Measurements from ENCODE around the gene DUSP7. TPM values are rescaled to one million over a fixed set of nuclear protein-coding genes. Genes with fewer than 3 reads are reported as not detected.

DUSP7 gene
- total RNA-seq, 1 experiment from 2014 or later: 18.8 TPM

DNA sequence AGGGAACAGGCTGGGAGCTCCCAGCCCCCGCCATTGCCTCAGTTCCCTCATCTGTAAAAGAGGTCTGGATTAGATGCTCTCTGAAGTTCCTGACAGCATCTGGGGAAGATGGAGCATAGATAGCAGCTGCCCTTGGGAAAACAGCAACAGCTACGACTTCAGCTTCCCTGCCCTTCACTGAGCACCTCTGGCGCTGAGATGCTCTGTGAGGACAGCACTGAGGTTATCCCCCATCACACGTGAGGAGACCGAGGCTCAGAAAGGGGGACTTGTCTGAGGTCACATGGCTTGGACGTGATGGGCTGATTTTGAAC, 49.6 kb downstream of the DUSP7 start:
- no peak for ATAC-seq
- Mint-ChIP-seq H3K9me3 (no peaks in the 10 kb centered on the region), H3K36me3 (no peaks in the 10 kb centered on the region), H3K27ac (no peak overlapping the region), H3K27me3 (ENCODE audit: low read depth) (no peaks in the 10 kb centered on the region; the same call in 1 of the 2 replicates), H3K4me1 (peaks cover 43% of the 10 kb centered on the region), H3K4me3 (no peak overlapping the region)
- TF ChIP-seq TEAD4 (CRISPR knock-in tag; IDR thresholded peaks at IDR 0.05): no peak
- TF ChIP-seq SMAD4 (CRISPR knock-in tag; IDR thresholded peaks at IDR 0.05): no peak
- TF ChIP-seq, protein P1, sequence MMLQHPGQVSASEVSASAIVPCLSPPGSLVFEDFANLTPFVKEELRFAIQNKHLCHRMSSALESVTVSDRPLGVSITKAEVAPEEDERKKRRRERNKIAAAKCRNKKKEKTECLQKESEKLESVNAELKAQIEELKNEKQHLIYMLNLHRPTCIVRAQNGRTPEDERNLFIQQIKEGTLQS (CRISPR knock-in tag; conservative IDR thresholded peaks at IDR 0.05): no peak
- TF ChIP-seq, protein P2, sequence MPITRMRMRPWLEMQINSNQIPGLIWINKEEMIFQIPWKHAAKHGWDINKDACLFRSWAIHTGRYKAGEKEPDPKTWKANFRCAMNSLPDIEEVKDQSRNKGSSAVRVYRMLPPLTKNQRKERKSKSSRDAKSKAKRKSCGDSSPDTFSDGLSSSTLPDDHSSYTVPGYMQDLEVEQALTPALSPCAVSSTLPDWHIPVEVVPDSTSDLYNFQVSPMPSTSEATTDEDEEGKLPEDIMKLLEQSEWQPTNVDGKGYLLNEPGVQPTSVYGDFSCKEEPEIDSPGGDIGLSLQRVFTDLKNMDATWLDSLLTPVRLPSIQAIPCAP (CRISPR knock-in tag; IDR thresholded peaks at IDR 0.05): no peak
- TF ChIP-seq, protein P3, sequence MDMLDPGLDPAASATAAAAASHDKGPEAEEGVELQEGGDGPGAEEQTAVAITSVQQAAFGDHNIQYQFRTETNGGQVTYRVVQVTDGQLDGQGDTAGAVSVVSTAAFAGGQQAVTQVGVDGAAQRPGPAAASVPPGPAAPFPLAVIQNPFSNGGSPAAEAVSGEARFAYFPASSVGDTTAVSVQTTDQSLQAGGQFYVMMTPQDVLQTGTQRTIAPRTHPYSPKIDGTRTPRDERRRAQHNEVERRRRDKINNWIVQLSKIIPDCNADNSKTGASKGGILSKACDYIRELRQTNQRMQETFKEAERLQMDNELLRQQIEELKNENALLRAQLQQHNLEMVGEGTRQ (CRISPR knock-in tag; IDR thresholded peaks at IDR 0.05): no peak
- TF ChIP-seq RORB (CRISPR knock-in tag; IDR thresholded peaks at IDR 0.05): no peak
- TF ChIP-seq, protein P4, sequence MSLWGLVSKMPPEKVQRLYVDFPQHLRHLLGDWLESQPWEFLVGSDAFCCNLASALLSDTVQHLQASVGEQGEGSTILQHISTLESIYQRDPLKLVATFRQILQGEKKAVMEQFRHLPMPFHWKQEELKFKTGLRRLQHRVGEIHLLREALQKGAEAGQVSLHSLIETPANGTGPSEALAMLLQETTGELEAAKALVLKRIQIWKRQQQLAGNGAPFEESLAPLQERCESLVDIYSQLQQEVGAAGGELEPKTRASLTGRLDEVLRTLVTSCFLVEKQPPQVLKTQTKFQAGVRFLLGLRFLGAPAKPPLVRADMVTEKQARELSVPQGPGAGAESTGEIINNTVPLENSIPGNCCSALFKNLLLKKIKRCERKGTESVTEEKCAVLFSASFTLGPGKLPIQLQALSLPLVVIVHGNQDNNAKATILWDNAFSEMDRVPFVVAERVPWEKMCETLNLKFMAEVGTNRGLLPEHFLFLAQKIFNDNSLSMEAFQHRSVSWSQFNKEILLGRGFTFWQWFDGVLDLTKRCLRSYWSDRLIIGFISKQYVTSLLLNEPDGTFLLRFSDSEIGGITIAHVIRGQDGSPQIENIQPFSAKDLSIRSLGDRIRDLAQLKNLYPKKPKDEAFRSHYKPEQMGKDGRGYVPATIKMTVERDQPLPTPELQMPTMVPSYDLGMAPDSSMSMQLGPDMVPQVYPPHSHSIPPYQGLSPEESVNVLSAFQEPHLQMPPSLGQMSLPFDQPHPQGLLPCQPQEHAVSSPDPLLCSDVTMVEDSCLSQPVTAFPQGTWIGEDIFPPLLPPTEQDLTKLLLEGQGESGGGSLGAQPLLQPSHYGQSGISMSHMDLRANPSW (CRISPR knock-in tag; conservative IDR thresholded peaks at IDR 0.05; ENCODE audit: low read depth): no peak
- TF ChIP-seq SMAD3 (CRISPR knock-in tag; IDR thresholded peaks at IDR 0.05; ENCODE audit: borderline replicate concordance): no peak
- no peak for TF ChIP-seq FOXP1 (CRISPR knock-in tag; IDR thresholded peaks at IDR 0.05; ENCODE audit: borderline replicate concordance)
- no peak for TF ChIP-seq ATF1 (CRISPR knock-in tag; IDR thresholded peaks at IDR 0.05)
- TF ChIP-seq, protein P5, sequence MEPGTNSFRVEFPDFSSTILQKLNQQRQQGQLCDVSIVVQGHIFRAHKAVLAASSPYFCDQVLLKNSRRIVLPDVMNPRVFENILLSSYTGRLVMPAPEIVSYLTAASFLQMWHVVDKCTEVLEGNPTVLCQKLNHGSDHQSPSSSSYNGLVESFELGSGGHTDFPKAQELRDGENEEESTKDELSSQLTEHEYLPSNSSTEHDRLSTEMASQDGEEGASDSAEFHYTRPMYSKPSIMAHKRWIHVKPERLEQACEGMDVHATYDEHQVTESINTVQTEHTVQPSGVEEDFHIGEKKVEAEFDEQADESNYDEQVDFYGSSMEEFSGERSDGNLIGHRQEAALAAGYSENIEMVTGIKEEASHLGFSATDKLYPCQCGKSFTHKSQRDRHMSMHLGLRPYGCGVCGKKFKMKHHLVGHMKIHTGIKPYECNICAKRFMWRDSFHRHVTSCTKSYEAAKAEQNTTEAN (CRISPR knock-in tag; IDR thresholded peaks at IDR 0.05): no peak
- no peak for TF ChIP-seq NFYB (CRISPR knock-in tag; conservative IDR thresholded peaks at IDR 0.05; ENCODE audit: low read depth)
- TF ChIP-seq, protein P6, sequence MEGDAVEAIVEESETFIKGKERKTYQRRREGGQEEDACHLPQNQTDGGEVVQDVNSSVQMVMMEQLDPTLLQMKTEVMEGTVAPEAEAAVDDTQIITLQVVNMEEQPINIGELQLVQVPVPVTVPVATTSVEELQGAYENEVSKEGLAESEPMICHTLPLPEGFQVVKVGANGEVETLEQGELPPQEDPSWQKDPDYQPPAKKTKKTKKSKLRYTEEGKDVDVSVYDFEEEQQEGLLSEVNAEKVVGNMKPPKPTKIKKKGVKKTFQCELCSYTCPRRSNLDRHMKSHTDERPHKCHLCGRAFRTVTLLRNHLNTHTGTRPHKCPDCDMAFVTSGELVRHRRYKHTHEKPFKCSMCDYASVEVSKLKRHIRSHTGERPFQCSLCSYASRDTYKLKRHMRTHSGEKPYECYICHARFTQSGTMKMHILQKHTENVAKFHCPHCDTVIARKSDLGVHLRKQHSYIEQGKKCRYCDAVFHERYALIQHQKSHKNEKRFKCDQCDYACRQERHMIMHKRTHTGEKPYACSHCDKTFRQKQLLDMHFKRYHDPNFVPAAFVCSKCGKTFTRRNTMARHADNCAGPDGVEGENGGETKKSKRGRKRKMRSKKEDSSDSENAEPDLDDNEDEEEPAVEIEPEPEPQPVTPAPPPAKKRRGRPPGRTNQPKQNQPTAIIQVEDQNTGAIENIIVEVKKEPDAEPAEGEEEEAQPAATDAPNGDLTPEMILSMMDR (IDR thresholded peaks at IDR 0.05): no peak
- TF ChIP-seq, protein P7, sequence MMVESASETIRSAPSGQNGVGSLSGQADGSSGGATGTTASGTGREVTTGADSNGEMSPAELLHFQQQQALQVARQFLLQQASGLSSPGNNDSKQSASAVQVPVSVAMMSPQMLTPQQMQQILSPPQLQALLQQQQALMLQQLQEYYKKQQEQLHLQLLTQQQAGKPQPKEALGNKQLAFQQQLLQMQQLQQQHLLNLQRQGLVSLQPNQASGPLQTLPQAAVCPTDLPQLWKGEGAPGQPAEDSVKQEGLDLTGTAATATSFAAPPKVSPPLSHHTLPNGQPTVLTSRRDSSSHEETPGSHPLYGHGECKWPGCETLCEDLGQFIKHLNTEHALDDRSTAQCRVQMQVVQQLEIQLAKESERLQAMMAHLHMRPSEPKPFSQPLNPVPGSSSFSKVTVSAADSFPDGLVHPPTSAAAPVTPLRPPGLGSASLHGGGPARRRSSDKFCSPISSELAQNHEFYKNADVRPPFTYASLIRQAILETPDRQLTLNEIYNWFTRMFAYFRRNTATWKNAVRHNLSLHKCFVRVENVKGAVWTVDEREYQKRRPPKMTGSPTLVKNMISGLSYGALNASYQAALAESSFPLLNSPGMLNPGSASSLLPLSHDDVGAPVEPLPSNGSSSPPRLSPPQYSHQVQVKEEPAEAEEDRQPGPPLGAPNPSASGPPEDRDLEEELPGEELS (CRISPR knock-in tag; IDR thresholded peaks at IDR 0.05): no peak
- TF ChIP-seq ESRRA (CRISPR knock-in tag; IDR thresholded peaks at IDR 0.05; ENCODE audit: borderline replicate concordance): no peak
- TF ChIP-seq, protein P8, sequence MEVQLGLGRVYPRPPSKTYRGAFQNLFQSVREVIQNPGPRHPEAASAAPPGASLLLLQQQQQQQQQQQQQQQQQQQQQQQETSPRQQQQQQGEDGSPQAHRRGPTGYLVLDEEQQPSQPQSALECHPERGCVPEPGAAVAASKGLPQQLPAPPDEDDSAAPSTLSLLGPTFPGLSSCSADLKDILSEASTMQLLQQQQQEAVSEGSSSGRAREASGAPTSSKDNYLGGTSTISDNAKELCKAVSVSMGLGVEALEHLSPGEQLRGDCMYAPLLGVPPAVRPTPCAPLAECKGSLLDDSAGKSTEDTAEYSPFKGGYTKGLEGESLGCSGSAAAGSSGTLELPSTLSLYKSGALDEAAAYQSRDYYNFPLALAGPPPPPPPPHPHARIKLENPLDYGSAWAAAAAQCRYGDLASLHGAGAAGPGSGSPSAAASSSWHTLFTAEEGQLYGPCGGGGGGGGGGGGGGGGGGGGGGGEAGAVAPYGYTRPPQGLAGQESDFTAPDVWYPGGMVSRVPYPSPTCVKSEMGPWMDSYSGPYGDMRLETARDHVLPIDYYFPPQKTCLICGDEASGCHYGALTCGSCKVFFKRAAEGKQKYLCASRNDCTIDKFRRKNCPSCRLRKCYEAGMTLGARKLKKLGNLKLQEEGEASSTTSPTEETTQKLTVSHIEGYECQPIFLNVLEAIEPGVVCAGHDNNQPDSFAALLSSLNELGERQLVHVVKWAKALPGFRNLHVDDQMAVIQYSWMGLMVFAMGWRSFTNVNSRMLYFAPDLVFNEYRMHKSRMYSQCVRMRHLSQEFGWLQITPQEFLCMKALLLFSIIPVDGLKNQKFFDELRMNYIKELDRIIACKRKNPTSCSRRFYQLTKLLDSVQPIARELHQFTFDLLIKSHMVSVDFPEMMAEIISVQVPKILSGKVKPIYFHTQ (CRISPR knock-in tag; IDR thresholded peaks at IDR 0.05): no peak
- no peak for TF ChIP-seq ZNF232 (CRISPR knock-in tag; IDR thresholded peaks at IDR 0.05)
- no peak for TF ChIP-seq SOX15 (CRISPR knock-in tag; IDR thresholded peaks at IDR 0.05)
- TF ChIP-seq NR1H2 (CRISPR knock-in tag; IDR thresholded peaks at IDR 0.05): no peak
- no peak for TF ChIP-seq PRRX2 (CRISPR knock-in tag; IDR thresholded peaks at IDR 0.05)
- POLR2A ChIA-PET: no interaction called here
- no peak for DNase-seq (ENCODE audit: low spot score)
- CTCF ChIA-PET: interaction anchor here (0.6 to 8.5 kb wide), 6 partner anchors 9 to 138 kb away, joined by 3 to 382 read pairs (median 36); partner anchors contain the start of gene DUSP7

All from WTC11 (cell line).